NCI-H128 (cell line): Measurements from ENCODE around the gene EFNA1.

Experiments used
- DNase-seq: peaks from one replicate; lab custom pipeline; 2025; ENCODE audit not compliant: unreplicated experiment; lab: John Stamatoyannopoulos, UW

EFNA1 gene

DNA sequence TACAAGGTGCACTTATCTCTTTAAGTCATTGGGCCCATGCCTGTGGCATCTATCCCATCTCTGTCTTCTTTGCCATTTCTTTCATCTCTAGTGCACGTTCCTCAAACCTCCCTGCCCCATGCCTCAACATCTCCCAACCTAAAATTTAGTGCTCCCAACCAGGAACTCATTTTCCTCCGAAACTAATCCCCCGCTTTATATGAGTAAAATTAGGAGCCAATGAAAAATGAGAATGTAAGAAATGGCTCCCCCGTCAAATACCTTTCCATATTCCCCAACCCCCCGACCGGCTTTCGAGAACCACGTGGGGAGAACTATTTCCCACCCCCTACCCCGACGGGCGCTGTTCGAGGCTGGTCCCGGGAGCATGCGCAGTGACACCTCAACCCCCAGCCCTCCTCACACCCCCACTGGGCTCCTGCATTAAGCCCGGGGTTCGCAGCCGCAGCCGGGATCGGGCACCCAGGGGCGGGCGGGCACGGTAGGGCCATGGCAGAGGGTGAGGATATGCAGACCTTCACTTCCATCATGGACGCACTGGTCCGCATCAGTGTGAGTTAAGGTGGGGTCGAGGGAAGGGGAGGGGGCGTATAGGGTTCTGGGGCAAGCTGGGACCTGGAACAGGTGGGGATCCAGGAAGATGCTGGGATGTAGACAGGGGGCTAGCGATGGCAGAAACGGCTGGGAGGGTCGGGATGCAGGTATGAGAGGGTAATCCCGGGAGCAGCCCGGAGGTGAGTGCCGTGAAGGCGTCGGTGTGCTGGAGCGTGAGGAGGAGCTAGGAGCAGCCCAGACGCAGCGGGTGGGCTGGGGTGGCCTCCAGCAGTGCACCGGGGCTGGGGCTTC, 46.0 kb downstream of the EFNA1 start, which contains the start of gene TRIM46:
TSS of gene TRIM46 (plus strand) at position 372 of the 846 bp plus-strand sequence. CDS start at position 490, 118 bp downstream.
- DNase-seq = peak; percentile 61

DNA sequence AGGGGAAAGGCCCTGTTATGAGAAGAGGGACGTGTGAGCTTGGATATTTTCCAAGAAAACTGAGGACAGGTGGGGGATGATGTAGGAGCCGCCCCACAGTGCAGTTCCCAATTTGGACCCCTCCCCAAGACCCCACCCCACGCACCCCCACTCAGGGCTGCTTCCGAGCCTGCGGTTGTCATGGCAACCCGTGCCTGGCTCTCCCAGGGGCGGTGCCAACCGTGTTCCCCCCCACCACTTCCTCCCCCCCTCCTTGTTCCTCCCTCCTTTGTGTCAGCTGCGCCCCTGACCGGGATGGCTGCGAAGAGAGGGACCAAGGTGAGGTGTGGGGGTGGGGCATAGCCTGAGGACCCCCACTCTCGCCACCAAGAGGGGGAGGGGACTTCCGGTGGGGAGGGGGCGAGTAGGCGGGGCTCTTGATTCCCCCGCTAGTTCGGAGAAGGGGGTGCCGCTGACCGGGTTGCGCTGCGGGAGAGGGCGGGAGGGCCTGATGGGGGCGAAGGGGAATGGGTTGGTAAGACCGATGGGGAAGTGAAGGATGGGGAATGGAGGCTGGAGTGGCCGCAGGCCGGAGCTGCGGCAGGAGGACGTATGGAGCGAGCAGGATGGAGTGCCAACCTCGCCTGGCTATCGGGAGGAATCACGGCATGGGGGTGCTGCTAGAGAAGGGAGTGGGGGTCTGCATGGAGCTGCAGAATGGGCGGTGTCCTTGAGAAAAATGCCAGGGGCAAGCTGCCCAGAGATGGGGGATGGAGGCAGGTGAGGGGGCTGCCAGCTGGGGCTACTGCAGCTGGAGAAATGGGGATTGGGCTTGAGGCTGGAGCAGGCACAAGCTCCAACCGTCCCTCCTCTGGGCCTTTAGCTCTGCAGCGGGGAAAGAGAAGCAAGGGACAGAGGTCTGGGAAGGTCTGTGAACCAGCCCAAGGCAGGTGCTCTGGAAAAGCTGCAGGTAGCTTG, 46.9 kb downstream of the EFNA1 start:
- DNase-seq = peak; percentile 75

DNA sequence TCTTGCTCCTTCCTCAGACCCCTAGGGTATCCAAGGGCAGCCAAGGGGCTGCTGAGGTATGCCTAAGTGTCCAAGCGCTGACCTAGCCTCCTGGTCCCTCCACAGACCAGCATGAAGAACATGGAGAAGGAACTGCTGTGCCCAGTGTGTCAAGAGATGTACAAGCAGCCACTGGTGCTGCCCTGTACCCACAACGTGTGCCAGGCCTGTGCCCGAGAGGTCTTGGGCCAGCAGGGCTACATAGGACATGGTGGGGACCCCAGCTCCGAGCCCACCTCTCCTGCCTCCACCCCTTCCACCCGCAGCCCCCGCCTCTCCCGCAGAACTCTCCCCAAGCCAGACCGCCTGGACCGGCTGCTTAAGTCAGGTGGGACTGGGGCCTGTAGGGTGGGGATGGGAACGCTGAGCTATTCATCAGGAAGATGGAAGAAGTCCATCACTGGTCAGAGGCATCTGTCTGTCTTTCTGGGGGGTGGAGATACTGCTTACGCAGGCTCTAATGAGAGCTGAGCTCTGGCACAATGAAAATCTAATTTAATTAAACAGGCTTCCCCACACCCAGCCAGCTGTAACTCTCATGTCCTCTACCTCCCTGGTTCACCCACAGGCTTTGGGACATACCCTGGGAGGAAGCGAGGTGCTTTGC, 47.7 kb downstream of the EFNA1 start:
- no peak for DNase-seq

GRCh38 chr1:155175927-155176371, 48.3 kb downstream of the EFNA1 start:
- no peak for DNase-seq

DNA sequence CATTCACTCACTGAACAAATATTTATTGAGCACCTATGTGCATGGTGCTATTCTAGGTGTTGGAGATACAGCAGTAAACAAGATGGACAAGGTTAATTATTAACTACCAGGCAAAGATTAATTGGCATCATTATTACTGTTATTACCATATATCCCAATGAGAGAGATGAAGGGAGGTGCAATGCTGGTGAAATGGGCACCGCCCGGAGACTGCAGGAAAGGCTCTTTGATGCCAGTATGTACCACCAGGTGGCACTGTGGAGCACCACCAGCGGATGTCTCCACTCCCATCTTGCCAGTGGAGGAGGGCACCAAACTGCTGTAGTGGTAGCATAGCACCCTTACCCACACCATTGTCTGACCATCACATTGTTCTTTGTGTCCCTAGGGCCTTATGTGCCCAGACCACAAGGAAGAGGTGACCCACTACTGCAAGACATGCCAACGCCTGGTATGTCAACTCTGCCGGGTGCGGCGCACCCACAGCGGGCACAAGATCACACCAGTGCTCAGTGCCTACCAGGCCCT, 48.9 kb downstream of the EFNA1 start:
- DNase-seq = peak; percentile 63

DNA sequence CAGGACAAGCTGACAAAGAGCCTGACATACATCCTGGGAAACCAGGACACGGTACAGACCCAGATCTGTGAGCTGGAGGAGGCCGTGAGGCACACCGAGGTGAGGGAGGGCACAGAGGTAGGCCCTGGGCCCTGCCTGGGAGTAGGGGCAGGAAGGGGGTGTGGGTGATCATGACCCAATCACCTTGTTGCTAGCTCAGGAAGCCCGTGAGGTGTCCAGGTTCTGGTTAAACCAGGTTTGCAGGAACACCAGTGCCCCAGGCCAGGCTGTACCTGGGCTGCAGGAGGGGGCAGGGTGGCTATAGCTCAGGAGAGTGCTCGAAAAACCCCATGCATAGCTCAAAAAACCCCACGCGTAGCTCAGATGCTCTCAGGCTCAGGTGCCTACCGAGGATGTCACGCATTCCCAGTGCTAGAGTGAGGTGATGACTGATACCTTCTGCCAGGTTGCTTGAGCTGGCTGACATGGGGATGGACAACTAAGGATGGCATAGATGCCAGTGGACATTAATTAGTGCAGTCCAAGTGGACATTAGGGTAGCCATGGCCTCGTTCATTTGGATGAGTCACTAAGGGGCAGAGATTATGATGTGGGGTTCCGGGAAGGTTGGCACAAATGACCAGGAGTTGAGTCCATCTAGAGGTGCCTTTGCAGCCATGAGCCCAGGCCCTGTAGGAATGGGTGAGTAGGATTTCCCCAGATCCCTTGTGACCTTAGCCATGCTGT, 49.7 kb downstream of the EFNA1 start:
- DNase-seq = no peak

GRCh38 chr1:155177918-155178281, 50.2 kb downstream of the EFNA1 start:
- no peak for DNase-seq

DNA sequence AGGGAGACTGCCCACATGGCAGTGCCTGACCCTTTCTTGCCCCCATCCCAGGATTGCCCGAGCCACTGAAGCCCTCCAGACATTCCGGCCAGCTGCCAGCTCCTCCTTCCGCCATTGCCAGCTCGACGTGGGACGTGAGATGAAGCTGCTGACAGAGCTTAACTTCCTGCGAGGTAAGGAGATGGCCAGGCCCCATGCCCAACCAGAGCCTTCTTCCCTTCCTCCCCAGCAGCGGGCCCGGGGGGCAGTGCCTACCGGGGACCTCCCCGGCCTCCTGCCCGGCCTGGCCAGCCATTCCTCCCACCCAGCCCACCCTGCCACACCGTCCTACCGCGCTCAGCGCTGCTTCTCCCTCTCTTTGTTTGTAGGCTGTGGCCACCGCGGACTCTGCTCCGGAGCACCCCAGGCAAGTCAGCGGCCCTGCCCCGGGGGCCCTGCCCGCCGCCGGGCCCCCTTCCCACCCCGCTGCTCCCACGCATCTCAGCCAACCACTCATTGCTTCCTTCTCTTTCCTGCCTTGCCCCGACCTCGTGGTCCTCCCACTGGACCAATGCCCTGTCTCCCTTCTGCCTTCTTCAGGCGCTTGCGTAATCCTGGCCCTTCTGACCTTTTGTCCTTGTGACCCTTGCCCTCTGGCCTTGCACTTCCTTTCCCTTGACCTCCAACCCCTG, 50.9 kb downstream of the EFNA1 start:
- DNase-seq = no peak

DNA sequence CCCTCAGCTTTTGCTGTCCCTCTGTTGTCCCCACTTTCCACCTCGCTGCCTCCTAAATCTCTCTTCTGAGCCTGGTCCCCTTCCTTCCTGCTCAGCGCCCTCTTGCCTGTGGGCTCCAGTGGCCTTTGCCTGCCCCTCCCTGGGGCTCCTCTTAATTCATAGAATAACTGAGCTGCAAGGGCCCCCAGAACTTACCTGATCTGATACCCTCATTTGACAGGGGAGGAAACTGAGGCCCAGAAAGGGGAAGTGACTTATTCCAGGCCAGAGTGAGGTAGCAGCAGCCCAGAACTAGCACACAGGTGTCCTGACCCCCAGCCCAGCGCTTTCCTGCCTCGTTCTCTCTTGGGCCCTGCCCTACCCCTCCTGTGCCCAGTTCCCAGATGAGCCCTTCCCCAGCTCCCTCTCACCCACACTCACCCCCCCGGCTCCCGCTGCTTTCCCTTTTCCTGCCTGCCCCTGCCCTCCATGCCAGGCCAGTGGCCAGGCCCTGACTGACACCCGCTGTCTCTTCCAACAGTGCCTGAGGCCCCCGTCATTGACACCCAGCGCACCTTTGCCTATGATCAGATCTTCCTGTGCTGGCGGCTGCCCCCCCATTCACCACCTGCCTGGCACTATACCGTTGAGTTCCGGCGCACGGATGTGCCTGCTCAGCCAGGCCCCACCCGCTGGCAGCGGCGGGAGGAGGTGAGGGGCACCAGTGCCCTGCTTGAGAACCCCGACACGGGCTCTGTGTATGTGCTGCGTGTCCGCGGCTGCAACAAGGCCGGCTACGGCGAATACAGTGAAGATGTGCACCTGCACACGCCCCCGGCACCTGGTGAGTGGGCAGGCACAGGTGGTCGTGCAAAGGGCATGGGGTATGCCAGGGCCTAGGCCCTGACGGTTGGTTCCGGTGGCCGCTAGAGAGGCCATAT, 51.7 kb downstream of the EFNA1 start:
- DNase-seq = no peak

GRCh38 chr1:155181371-155182051, 53.8 kb downstream of the EFNA1 start:
- no peak for DNase-seq

GRCh38 chr1:155182052-155182550, 54.4 kb downstream of the EFNA1 start:
- no peak for DNase-seq

GRCh38 chr1:155183775-155184221, 56.1 kb downstream of the EFNA1 start:
- no peak for DNase-seq

DNA sequence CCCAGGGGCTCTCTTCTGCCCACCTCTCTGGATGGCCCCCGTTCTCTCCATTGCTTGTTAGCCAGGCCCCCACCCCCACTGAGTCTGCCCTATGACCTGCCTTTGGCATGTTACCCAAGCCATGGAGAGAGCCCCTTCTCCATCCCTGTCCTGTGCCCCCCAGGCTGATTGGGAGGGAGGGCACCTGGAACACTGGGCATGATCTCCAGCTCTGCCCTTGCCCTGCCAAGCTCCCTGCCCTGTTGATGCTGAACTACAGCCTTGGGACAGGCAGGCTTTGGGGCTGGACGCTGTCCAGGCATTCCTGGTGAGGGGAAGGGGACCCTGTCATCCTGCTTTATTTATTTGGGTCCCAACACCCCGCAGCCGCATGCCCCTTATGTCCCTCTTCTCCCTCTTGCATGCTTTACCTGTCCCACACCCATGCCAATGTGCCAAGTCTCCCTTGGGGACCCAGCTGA, 56.7 kb downstream of the EFNA1 start:
- DNase-seq = no peak
